HepG2 (cell line): Measurements from ENCODE around the gene SPPL3. TPM values are rescaled to one million over a fixed set of nuclear protein-coding genes. Genes with fewer than 3 reads are reported as not detected.

Experiments used
- BATF2 ChIP-seq: sonication (generic); formaldehyde crosslinking; IDR thresholded peaks from 2 replicates; pipeline ENCODE4 v1.8.0; 2022; ENCODE audit warnings: mild to moderate bottlenecking, missing genetic modification reagents, moderate library complexity
- CBX1 ChIP-seq: IDR thresholded peaks from one replicate; pipeline ENCODE4 v1.6.1; 2016; ENCODE audit warnings: antibody characterized with exemption, low read depth
- CENPT ChIP-seq: sonication (generic); formaldehyde crosslinking; IDR thresholded peaks from 2 replicates; pipeline ENCODE4 v1.8.0; 2022; ENCODE audit warnings: low read depth, mild to moderate bottlenecking, moderate library complexity, missing genetic modification reagents
- CREM ChIP-seq, 2 experiments: sonication (generic) in 1 of 2; formaldehyde crosslinking in 1 of 2; IDR thresholded peaks; 2 replicates each; pipeline versions ENCODE4 v1.4.0 to v1.6.1; 2016 to 2020; ENCODE audit warnings: antibody characterized with exemption in 1 of 2, mild to moderate bottlenecking in 1 of 2, missing genetic modification reagents in 1 of 2
- ELK4 ChIP-seq: sonication (generic); formaldehyde crosslinking; IDR thresholded peaks from 2 replicates; pipeline ENCODE4 v1.9.0; 2021; ENCODE audit warnings: missing genetic modification reagents, borderline replicate concordance
- EP300 ChIP-seq, 3 experiments: sonication (generic) in 1 of 3; formaldehyde crosslinking in 1 of 3; IDR thresholded peaks; 2 replicates each; pipeline versions ENCODE4 v1.5.1 to v1.6.1; 2011 to 2020; ENCODE audit warnings: low read depth in 2 of 3, low read length in 2 of 3, borderline replicate concordance in 1 of 3, improper control_type of control experiment in 1 of 3, mild to moderate bottlenecking in 1 of 3, missing genetic modification reagents in 1 of 3, moderate library complexity in 1 of 3
- FOXK2 ChIP-seq: fragments of 450-650 bp; IDR thresholded peaks from 2 replicates; pipeline ENCODE4 v1.6.1; 2016
- FUBP1 ChIP-seq: sonication (generic); formaldehyde crosslinking; IDR thresholded peaks from 2 replicates; pipeline ENCODE4 v1.5.1; 2020; ENCODE audit warnings: missing genetic modification reagents, mild to moderate bottlenecking, borderline replicate concordance
- HIC2 ChIP-seq: sonication (generic); formaldehyde crosslinking; IDR thresholded peaks from 2 replicates; pipeline ENCODE4 v1.9.0; 2022; ENCODE audit warnings: low read depth, missing genetic modification reagents
- HNF4G ChIP-seq, 2 experiments: sonication (generic) in 1 of 2; formaldehyde crosslinking in 1 of 2; IDR thresholded peaks; 2 replicates each; pipeline versions ENCODE4 v1.4.0 to v1.6.1; 2011 to 2020; ENCODE audit warnings: borderline replicate concordance in 2 of 2, low read depth in 2 of 2, mild to moderate bottlenecking in 2 of 2, low read length in 1 of 2, missing genetic modification reagents in 1 of 2, moderate library complexity in 1 of 2
- HOXA3 ChIP-seq: sonication (generic); formaldehyde crosslinking; IDR thresholded peaks from 2 replicates; pipeline ENCODE4 v1.5.0; 2020; ENCODE audit warnings: missing genetic modification reagents
- KDM5B ChIP-seq: sonication (generic); formaldehyde crosslinking; IDR thresholded peaks from 2 replicates; pipeline ENCODE4 v1.4.0; 2020; ENCODE audit warnings: missing genetic modification reagents, mild to moderate bottlenecking, borderline replicate concordance
- MED1 ChIP-seq: sonication (generic); formaldehyde crosslinking; IDR thresholded peaks from 2 replicates; pipeline ENCODE4 v1.4.0; 2020; ENCODE audit warnings: missing genetic modification reagents
- TFDP1 ChIP-seq: IDR thresholded peaks from 2 replicates; pipeline ENCODE4 v1.6.1; 2016; ENCODE audit warnings: missing compliant biosample characterization, missing genetic modification reagents, borderline replicate concordance
- THYN1 ChIP-seq: sonication (generic); formaldehyde crosslinking; IDR thresholded peaks from 2 replicates; pipeline ENCODE4 v1.8.1; 2023; ENCODE audit warnings: low read depth, mild to moderate bottlenecking, moderate library complexity, missing genetic modification reagents, borderline replicate concordance
- YEATS2 ChIP-seq: sonication (generic); formaldehyde crosslinking; IDR thresholded peaks from 2 replicates; pipeline ENCODE4 v1.4.0; 2020; ENCODE audit warnings: missing genetic modification reagents, borderline replicate concordance
- ZC3H4 ChIP-seq: sonication (generic); formaldehyde crosslinking; IDR thresholded peaks from 2 replicates; pipeline ENCODE4 v1.4.0; 2020; ENCODE audit warnings: missing genetic modification reagents, borderline replicate concordance
- ZNF331 ChIP-seq: sonication (generic); formaldehyde crosslinking; IDR thresholded peaks from 2 replicates; pipeline ENCODE4 v1.4.0; 2020; ENCODE audit warnings: missing genetic modification reagents
- ZNF597 ChIP-seq: sonication (generic); formaldehyde crosslinking; IDR thresholded peaks from 2 replicates; pipeline ENCODE4 v1.5.0; 2020; ENCODE audit warnings: missing genetic modification reagents
- polyA plus RNA-seq, 8 experiments: library from polyadenylated mRNA; depleted of rRNA in 3 of 8; stranded (reverse) in 7 of 8; unstranded in 1 of 8; fragments of >200 nt; fragmentation: Illumina TruSeq in 4 of 8; extraction: Trizol in 4 of 8; gene quantifications; 2 replicates each; pipeline versions ENCODE4 v1.2.1 to v1.2.3, GENCODE V29; 2011 to 2016; ENCODE audit warnings: low read depth in 4 of 8, missing spikeins in 1 of 8, mixed read lengths in 1 of 8; ENCODE audit not compliant: insufficient read depth in 1 of 8
- total RNA-seq, 5 experiments: library from RNA; depleted of rRNA; stranded (reverse); fragments of >200 nt; fragmentation: Illumina TruSeq; extraction: Trizol; gene quantifications; 2 replicates each; pipeline ENCODE4 v1.2.3, GENCODE V29; 2016; ENCODE audit warnings: low read depth in 1 of 5

SPPL3 gene
- total and polyA plus RNA-seq, 2 of the 13 experiments (the other 11 are each of a cell fraction or from before 2014, with no cell fraction given) = 8.9 to 9.1 TPM

- TF ChIP-seq EP300 (IDR thresholded peaks at IDR 0.05; ENCODE audit: low read depth in 2 of 2, low read length in 2 of 2) = no peak
- 0 out of 2 replicates have a peak, but pooled peaks have one; percentile 38 for TF ChIP-seq EP300 (CRISPR knock-in tag; IDR thresholded peaks at IDR 0.05; ENCODE audit: borderline replicate concordance)
- TF ChIP-seq MED1 (CRISPR knock-in tag) = peak; percentile 54; the same call in 1 of the 2 replicates
- TF ChIP-seq THYN1 (CRISPR knock-in tag) = no peak
- no peak for TF ChIP-seq CENPT (CRISPR knock-in tag)
- 0 out of 2 replicates have a peak, but pooled peaks have one; percentile 12 for TF ChIP-seq FOXK2
- no peak for TF ChIP-seq TFDP1 (CRISPR knock-in tag)
- TF ChIP-seq HIC2 (CRISPR knock-in tag) = no peak
- peak; percentile 49; the same call in 1 of the 2 replicates for TF ChIP-seq KDM5B (CRISPR knock-in tag)
- TF ChIP-seq CBX1 = peak; percentile 52
- no peak for TF ChIP-seq ZNF597 (CRISPR knock-in tag)
- no peak for TF ChIP-seq CREM (IDR thresholded peaks at IDR 0.05)
- TF ChIP-seq CREM (CRISPR knock-in tag; IDR thresholded peaks at IDR 0.05) = no peak
- TF ChIP-seq HOXA3 (CRISPR knock-in tag) = peak; percentile 56; the same call in 1 of the 2 replicates
- TF ChIP-seq ZC3H4 (CRISPR knock-in tag) = no peak
- TF ChIP-seq ELK4 (CRISPR knock-in tag) = no peak
- TF ChIP-seq BATF2 (CRISPR knock-in tag) = no peak
- TF ChIP-seq YEATS2 = peak; percentile 79
- TF ChIP-seq FUBP1 = no peak
- TF ChIP-seq HNF4G (IDR thresholded peaks at IDR 0.05; ENCODE audit: borderline replicate concordance, low read depth, low read length) = no peak
- 0 out of 2 replicates have a peak, but pooled peaks have one; percentile 28 for TF ChIP-seq HNF4G (CRISPR knock-in tag; IDR thresholded peaks at IDR 0.05; ENCODE audit: borderline replicate concordance, low read depth)
- TF ChIP-seq ZNF331 (CRISPR knock-in tag) = peak; percentile 62; the same call in 1 of the 2 replicates
Observed at GRCh38 chr12:120904197-120904773, at the start of gene SPPL3 (continued).
